CD14-positive monocyte (primary cell): Measurements from ENCODE around the gene KRT2. TPM values are rescaled to one million over a fixed set of nuclear protein-coding genes. Genes with fewer than 3 reads are reported as not detected.
A peak's percentile ranks its signal among the peaks of the same experiment; 100 is the strongest.

Source experiments
- DNase-seq, 3 donors: peaks; one replicate each; pipeline ENCODE4 v3.0.0-alpha.2; 2011 to 2022
- H2AFZ ChIP-seq: 2 replicates; pipeline ENCODE4 v1.6.0; 2012; ENCODE audit warnings: mild to moderate bottlenecking, low read depth, low read length, inconsistent platforms; ENCODE audit not compliant: insufficient read depth, poor library complexity, severe bottlenecking
- H3K27ac ChIP-seq, 2 donors: 1 replicate in 1 of 2; 2 replicates in 1 of 2; pipeline ENCODE4 v1.5.1; 2012 to 2013; ENCODE audit warnings: low read length in 2 of 2, control low read depth in 1 of 2, inconsistent platforms in 1 of 2, low read depth in 1 of 2, mild to moderate bottlenecking in 1 of 2
- H3K27me3 ChIP-seq, 2 donors: one replicate each; pipeline versions ENCODE4 v1.6.0 to v1.6.1; 2011 to 2013; ENCODE audit warnings: low read length in 2 of 2; ENCODE audit not compliant: control insufficient read depth in 2 of 2, insufficient read depth in 2 of 2
- H3K36me3 ChIP-seq, 2 donors: replicated peaks in 1 of 2; 1 replicate in 1 of 2; 2 replicates in 1 of 2; pipeline versions ENCODE4 v1.5.1 to v1.6.1; 2012 to 2013; ENCODE audit warnings: low read length in 2 of 2, control low read depth in 1 of 2, inconsistent platforms in 1 of 2, mild to moderate bottlenecking in 1 of 2; ENCODE audit not compliant: insufficient read depth in 2 of 2, control insufficient read depth in 1 of 2
- H3K4me1 ChIP-seq, 2 donors: 1 replicate in 1 of 2; 2 replicates in 1 of 2; pipeline versions ENCODE4 v1.5.1 to v1.6.1; 2012 to 2013; ENCODE audit warnings: low read length in 2 of 2, control low read depth in 1 of 2, inconsistent platforms in 1 of 2, mild to moderate bottlenecking in 1 of 2, moderate library complexity in 1 of 2; ENCODE audit not compliant: insufficient read depth in 2 of 2, control insufficient read depth in 1 of 2
- H3K4me2 ChIP-seq: replicated peaks from 2 replicates; pipeline ENCODE3; 2012; ENCODE audit warnings: low read length, moderate library complexity, mild to moderate bottlenecking; ENCODE audit not compliant: poor library complexity, severe bottlenecking; ENCODE audit errors: extremely low read depth
- H3K4me3 ChIP-seq, 3 experiments: fragments of 200-600 bp in 1 of 3; sonication (generic) in 1 of 3; replicated peaks in 1 of 3; 1 replicate in 2 of 3; 2 replicates in 1 of 3; pipeline ENCODE4 v1.5.1; 2011 to 2013; ENCODE audit warnings: low read length in 3 of 3, mild to moderate bottlenecking in 3 of 3, control low read depth in 2 of 3, low read depth in 2 of 3, inconsistent platforms in 1 of 3, moderate library complexity in 1 of 3
- H3K79me2 ChIP-seq: 2 replicates; pipeline ENCODE4 v1.6.0; 2012; ENCODE audit warnings: mild to moderate bottlenecking, control low read depth, inconsistent platforms, low read length, moderate library complexity; ENCODE audit not compliant: insufficient read depth
- H3K9ac ChIP-seq: 2 replicates; pipeline ENCODE4 v1.6.0; 2017; ENCODE audit warnings: low read length, mild to moderate bottlenecking; ENCODE audit not compliant: insufficient read depth, poor library complexity, severe bottlenecking
- H3K9me3 ChIP-seq, 2 donors: replicated peaks in 1 of 2; 1 replicate in 1 of 2; 2 replicates in 1 of 2; pipeline versions ENCODE4 v1.5.1 to v1.6.1; 2012 to 2013; ENCODE audit warnings: low read length in 2 of 2, control low read depth in 1 of 2; ENCODE audit not compliant: control insufficient read depth in 1 of 2, insufficient read depth in 1 of 2
- H4K20me1 ChIP-seq: 2 replicates; pipeline ENCODE4 v1.6.0; 2012; ENCODE audit warnings: mild to moderate bottlenecking, low read length, control low read depth, moderate library complexity; ENCODE audit not compliant: insufficient read depth
- H3K27ac Mint-ChIP-seq, 7 donors: one replicate each; pipeline ENCODE4 v1.8.0; 2020; ENCODE audit warnings: mild to moderate bottlenecking in 7 of 7, mixed read lengths in 7 of 7, moderate library complexity in 6 of 7, inconsistent platforms in 2 of 7
- H3K27me3 Mint-ChIP-seq, 3 donors: one replicate each; pipeline ENCODE4 v1.8.0; 2021 to 2022; ENCODE audit warnings: low read depth in 3 of 3, mild to moderate bottlenecking in 3 of 3, mixed read lengths in 3 of 3, moderate library complexity in 3 of 3, inconsistent platforms in 1 of 3
- H3K36me3 Mint-ChIP-seq, 2 donors: one replicate each; pipeline ENCODE4 v1.8.0; 2020; ENCODE audit warnings: mixed read lengths in 2 of 2, inconsistent platforms in 1 of 2, mild to moderate bottlenecking in 1 of 2
- H3K4me1 Mint-ChIP-seq: one replicate; pipeline ENCODE4 v1.8.0; 2020; ENCODE audit warnings: mild to moderate bottlenecking, mixed read lengths
- H3K4me3 Mint-ChIP-seq, 2 donors: one replicate each; pipeline ENCODE4 v1.8.0; 2020; ENCODE audit warnings: mild to moderate bottlenecking in 2 of 2, mixed read lengths in 2 of 2, moderate library complexity in 1 of 2
- H3K9me3 Mint-ChIP-seq, 7 donors: one replicate each; pipeline ENCODE4 v1.8.0; 2020 to 2022; ENCODE audit warnings: mixed read lengths in 7 of 7, mild to moderate bottlenecking in 6 of 7, moderate library complexity in 6 of 7, inconsistent platforms in 2 of 7
- CTCF ChIP-seq: fragments of 200-600 bp; IDR thresholded peaks from one replicate; pipeline ENCODE4 v1.8.0; 2022; ENCODE audit warnings: antibody characterized with exemption, mild to moderate bottlenecking
- WGBS: methylation state at CpG from one replicate; pipeline ENCODE4 v1.1.5; 2013; ENCODE audit warnings: missing lambda C conversion rate; ENCODE audit not compliant: insufficient coverage; 5-methylcytosine and 5-hydroxymethylcytosine counted together
- intact Hi-C, 2 donors: fragments of 100-400 bp; cut with micrococcal nuclease; formaldehyde crosslinking; loops; one replicate each; pipeline versions ENCODE4 v1.15.0 to v1.15.1; 2023
- polyA plus RNA-seq, 3 donors: library from polyadenylated mRNA; depleted of rRNA in 1 of 3; unstranded in 2 of 3; stranded (reverse) in 1 of 3; fragments of 300-500 nt in 2 of 3; fragments of >200 nt in 1 of 3; fragmentation: Illumina TruSeq in 2 of 3; gene quantifications; 1 replicate in 2 of 3; 2 replicates in 1 of 3; pipeline ENCODE4 v1.2.3, GENCODE V29; 2012 to 2021

The KRT2 gene
- polyA plus RNA-seq, 3 donors, result not detected

- H3K27me3 Mint-ChIP-seq, result peaks cover 35 to 48% (median 36%) of the 10 kb centered on the region in 3 donors
- H3K36me3 Mint-ChIP-seq, result no peaks in the 10 kb centered on the region
- H3K4me3 ChIP-seq, result peak overlapping the region in 1 of 3 experiments; percentile 51
- H3K36me3 ChIP-seq, result no peaks in the 10 kb centered on the region
- TF ChIP-seq CTCF, result no peak
- no peak for DNase-seq
- H3K4me1 ChIP-seq, result peaks cover 3 to 5% of the 10 kb centered on the region in 2 donors
- H3K4me1 Mint-ChIP-seq, result peaks cover 9% of the 10 kb centered on the region
- peaks cover 0 to 5% of the 10 kb centered on the region in 2 donors for H3K9me3 ChIP-seq
- peaks cover 17 to 34% of the 10 kb centered on the region in 2 donors for H3K27me3 ChIP-seq
- peak overlapping the region; percentile 57 for H3K4me2 ChIP-seq
- WGBS, result 3% methylated on average over 36 of the region's 45 CpGs
- H3K9ac ChIP-seq, result peak overlapping the region; percentile 27
- H3K4me3 Mint-ChIP-seq, result peak overlapping the region; percentile 74 to 90
- H3K27ac ChIP-seq, result no peak overlapping the region
- no peaks in the 10 kb centered on the region for H4K20me1 ChIP-seq
- peaks cover 0 to 3% (median 0%) of the 10 kb centered on the region in 7 donors for H3K9me3 Mint-ChIP-seq
- H2AFZ ChIP-seq, result peak overlapping the region; percentile 63
- no peaks in the 10 kb centered on the region for H3K79me2 ChIP-seq
- intact Hi-C loops, result no loop called here
- peak overlapping the region in 1 of 7 donors; percentile 16 for H3K27ac Mint-ChIP-seq
These were observed 39.2 kb upstream of the KRT2 start for GRCh38 chr12:52691076-52691840.

- intact Hi-C loops, result no loop called here
- Mint-ChIP-seq H3K36me3 (no peaks in the 10 kb centered on the region), H3K4me3 (peak overlapping the region; percentile 74 to 90), H3K4me1 (peaks cover 9% of the 10 kb centered on the region), H3K27me3 (peaks cover 35 to 49% (median 36%) of the 10 kb centered on the region in 3 donors), H3K9me3 (peaks cover 0 to 3% (median 0%) of the 10 kb centered on the region in 7 donors), H3K27ac (peak overlapping the region in 1 of 7 donors; percentile 16)
- Histone ChIP-seq H3K27ac (no peak overlapping the region), H3K4me3 (peak overlapping the region in 1 of 3 experiments; percentile 51), H3K36me3 (no peaks in the 10 kb centered on the region), H3K9me3 (peaks cover 0 to 5% of the 10 kb centered on the region in 2 donors), H3K27me3 (peaks cover 17 to 34% of the 10 kb centered on the region in 2 donors), H3K79me2 (no peaks in the 10 kb centered on the region), H3K4me1 (peaks cover 3 to 5% of the 10 kb centered on the region in 2 donors), H2AFZ (peak overlapping the region; percentile 63), H3K9ac (peak overlapping the region; percentile 27), H4K20me1 (no peaks in the 10 kb centered on the region), H3K4me2 (peak overlapping the region; percentile 57)
- no peak for TF ChIP-seq CTCF
- WGBS, result 81% methylated on average over 2 of the region's 8 CpGs
- no peak for DNase-seq
These were observed 38.5 kb upstream of the KRT2 start for GRCh38 chr12:52690351-52691075.
